ENCODE data around the gene DPYSL5.

Gene DPYSL5

GRCh38 chr2:26989156-26989555 is 141.2 kb downstream of the DPYSL5 start:
- DNase-seq (ENCODE audit: low read depth, low spot score), result no peak

- DNase-seq (ENCODE audit: low read depth, low spot score), result no peak
These were observed 143.8 kb downstream of the DPYSL5 start for GRCh38 chr2:26991717-26992116.

GRCh38 chr2:26993768-26994167 is 145.8 kb downstream of the DPYSL5 start:
- DNase-seq (ENCODE audit: low read depth, low spot score), result no peak

- DNase-seq (ENCODE audit: low read depth, low spot score), result no peak
These were observed 147.1 kb downstream of the DPYSL5 start for GRCh38 chr2:26994983-26995382.

- DNase-seq (ENCODE audit: low read depth, low spot score), result peak; percentile 43
These were observed 149.5 kb downstream of the DPYSL5 start for GRCh38 chr2:26997394-26997793.

- DNase-seq (ENCODE audit: low read depth, low spot score), result no peak
These were observed 150.4 kb downstream of the DPYSL5 start for GRCh38 chr2:26998323-26998722.

Measured in ELF-1 (cell line).